NB4 (cell line): Measurements from ENCODE around the gene COL24A1.

Experiments
- CTCF ChIP-seq: IDR thresholded peaks from one replicate; pipeline ENCODE4 v1.5.1; 2012; ENCODE audit warnings: low read depth, low read length
- POLR2A ChIP-seq: IDR thresholded peaks from 2 replicates; pipeline ENCODE4 v1.6.1; 2011; ENCODE audit warnings: mild to moderate bottlenecking; ENCODE audit not compliant: insufficient read length; ENCODE audit errors: extremely low read depth

GRCh38 chr1:85957760-85958159 lies 198.8 kb downstream of the COL24A1 start:
- TF ChIP-seq CTCF (no peak), POLR2A (no peak)
